Esophagus (tissue), 2 donors: ENCODE data around the gene RNF224. TPM values are rescaled to one million over a fixed set of nuclear protein-coding genes. Genes with fewer than 3 reads are reported as not detected.
"Not testable (repeated sequence)": the region's sequence is repeated elsewhere in the genome, so short reads cannot be mapped to it uniquely, and the experiment has no call there.

ENCODE experiments used
- H3K27ac ChIP-seq, 2 donors: one replicate each; pipeline ENCODE4 v1.5.1; 2013; ENCODE audit warnings: low read depth in 2 of 2, mild to moderate bottlenecking in 2 of 2, inconsistent platforms in 1 of 2, low read length in 1 of 2, moderate library complexity in 1 of 2
- H3K27me3 ChIP-seq, 2 donors: one replicate each; pipeline ENCODE4 v1.6.1; 2013; ENCODE audit warnings: low read length in 2 of 2, control low read depth in 1 of 2, mild to moderate bottlenecking in 1 of 2; ENCODE audit not compliant: insufficient read depth in 2 of 2, control insufficient read depth in 1 of 2
- H3K36me3 ChIP-seq, 2 donors: one replicate each; pipeline ENCODE4 v1.6.1; 2013; ENCODE audit warnings: low read length in 1 of 2; ENCODE audit not compliant: control insufficient read depth in 2 of 2, insufficient read depth in 2 of 2
- H3K4me1 ChIP-seq, 2 donors: one replicate each; pipeline ENCODE4 v1.6.1; 2013; ENCODE audit warnings: low read length in 1 of 2; ENCODE audit not compliant: control insufficient read depth in 2 of 2, insufficient read depth in 2 of 2
- H3K4me3 ChIP-seq, 2 donors: one replicate each; pipeline ENCODE4 v1.5.1; 2013; ENCODE audit warnings: low read length in 2 of 2, mild to moderate bottlenecking in 2 of 2, low read depth in 1 of 2, moderate library complexity in 1 of 2
- H3K9me3 ChIP-seq, 2 donors: one replicate each; pipeline ENCODE4 v1.6.1; 2013; ENCODE audit warnings: mild to moderate bottlenecking in 2 of 2, low read depth in 1 of 2, low read length in 1 of 2, moderate library complexity in 1 of 2; ENCODE audit not compliant: control insufficient read depth in 2 of 2, insufficient read depth in 1 of 2
- WGBS, 2 donors: extraction: QIAGEN DNeasy Blood & Tissue Kit; methylation state at CpG; one replicate each; pipeline ENCODE4 v1.1.7; 2013; 5-methylcytosine and 5-hydroxymethylcytosine counted together
- polyA plus RNA-seq, 2 donors: library from polyadenylated mRNA; stranded (reverse); fragments of 200-250 nt; gene quantifications; one replicate each; pipeline ENCODE4 v1.2.3, GENCODE V29; 2013
- donor health status: healthy with polysubstance abuse.
- donor health status: Bipolar disorder and iron deficiency.

The RNF224 gene
- polyA plus RNA-seq, 2 donors = 3.7 to 5.5 TPM

DNA sequence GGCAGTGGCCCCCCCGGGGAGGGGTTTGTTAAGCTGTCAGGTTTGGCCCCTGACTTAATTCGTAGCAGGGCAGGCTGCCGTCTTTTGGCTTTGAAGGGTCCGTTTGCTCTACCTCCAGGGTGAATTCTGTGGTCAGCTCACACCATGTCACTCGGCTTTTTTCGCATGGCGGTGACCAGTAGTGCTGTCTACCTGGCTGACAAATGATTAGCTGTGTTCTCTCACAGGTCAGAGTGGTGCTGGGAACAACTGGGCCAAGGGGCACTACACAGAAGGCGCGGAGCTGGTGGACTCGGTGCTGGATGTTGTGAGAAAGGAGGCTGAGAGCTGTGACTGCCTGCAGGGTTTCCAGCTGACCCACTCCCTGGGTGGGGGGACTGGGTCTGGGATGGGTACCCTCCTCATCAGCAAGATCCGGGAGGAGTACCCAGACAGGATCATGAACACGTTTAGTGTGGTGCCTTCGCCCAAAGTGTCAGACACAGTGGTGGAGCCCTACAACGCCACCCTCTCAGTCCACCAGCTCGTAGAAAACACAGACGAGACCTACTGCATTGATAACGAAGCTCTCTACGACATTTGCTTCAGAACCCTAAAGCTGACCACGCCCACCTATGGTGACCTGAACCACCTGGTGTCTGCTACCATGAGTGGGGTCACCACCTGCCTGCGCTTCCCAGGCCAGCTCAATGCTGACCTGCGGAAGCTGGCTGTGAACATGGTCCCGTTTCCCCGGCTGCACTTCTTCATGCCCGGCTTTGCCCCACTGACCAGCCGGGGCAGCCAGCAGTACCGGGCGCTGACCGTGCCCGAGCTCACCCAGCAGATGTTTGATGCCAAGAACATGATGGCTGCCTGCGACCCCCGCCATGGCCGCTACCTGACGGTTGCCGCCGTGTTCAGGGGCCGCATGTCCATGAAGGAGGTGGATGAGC is 15.2 kb downstream of the RNF224 start:
- H3K36me3 ChIP-seq = peaks cover 0 to 18% of the 10 kb centered on the region in 2 donors
- peaks cover 3 to 35% of the 10 kb centered on the region in 2 donors for H3K4me1 ChIP-seq
- 63 to 64% methylated on average over 36 of the region's 36 CpGs for WGBS, 2 donors
- peak overlapping the region; percentile 98 to 100 for H3K27ac ChIP-seq
- H3K9me3 ChIP-seq = no peaks in the 10 kb centered on the region
- H3K27me3 ChIP-seq = no peaks in the 10 kb centered on the region
- H3K4me3 ChIP-seq = peak overlapping the region; percentile 76 to 85

DNA sequence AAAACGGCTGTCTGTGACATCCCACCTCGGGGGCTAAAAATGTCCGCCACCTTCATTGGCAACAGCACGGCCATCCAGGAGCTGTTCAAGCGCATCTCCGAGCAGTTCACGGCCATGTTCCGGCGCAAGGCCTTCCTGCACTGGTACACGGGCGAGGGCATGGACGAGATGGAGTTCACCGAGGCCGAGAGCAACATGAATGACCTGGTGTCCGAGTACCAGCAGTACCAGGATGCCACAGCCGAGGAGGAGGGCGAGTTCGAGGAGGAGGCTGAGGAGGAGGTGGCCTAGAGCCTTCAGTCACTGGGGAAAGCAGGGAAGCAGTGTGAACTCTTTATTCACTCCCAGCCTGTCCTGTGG is 15.9 kb downstream of the RNF224 start:
- 85% methylated on average over 17 to 18 of the region's 18 CpGs for WGBS, 2 donors
- peaks cover 0 to 18% of the 10 kb centered on the region in 2 donors for H3K36me3 ChIP-seq
- not testable (repeated sequence) for H3K9me3 ChIP-seq, H3K4me3 ChIP-seq, H3K27ac ChIP-seq, H3K27me3 ChIP-seq
- H3K4me1 ChIP-seq = peaks cover 2 to 32% of the 10 kb centered on the region in 2 donors

DNA sequence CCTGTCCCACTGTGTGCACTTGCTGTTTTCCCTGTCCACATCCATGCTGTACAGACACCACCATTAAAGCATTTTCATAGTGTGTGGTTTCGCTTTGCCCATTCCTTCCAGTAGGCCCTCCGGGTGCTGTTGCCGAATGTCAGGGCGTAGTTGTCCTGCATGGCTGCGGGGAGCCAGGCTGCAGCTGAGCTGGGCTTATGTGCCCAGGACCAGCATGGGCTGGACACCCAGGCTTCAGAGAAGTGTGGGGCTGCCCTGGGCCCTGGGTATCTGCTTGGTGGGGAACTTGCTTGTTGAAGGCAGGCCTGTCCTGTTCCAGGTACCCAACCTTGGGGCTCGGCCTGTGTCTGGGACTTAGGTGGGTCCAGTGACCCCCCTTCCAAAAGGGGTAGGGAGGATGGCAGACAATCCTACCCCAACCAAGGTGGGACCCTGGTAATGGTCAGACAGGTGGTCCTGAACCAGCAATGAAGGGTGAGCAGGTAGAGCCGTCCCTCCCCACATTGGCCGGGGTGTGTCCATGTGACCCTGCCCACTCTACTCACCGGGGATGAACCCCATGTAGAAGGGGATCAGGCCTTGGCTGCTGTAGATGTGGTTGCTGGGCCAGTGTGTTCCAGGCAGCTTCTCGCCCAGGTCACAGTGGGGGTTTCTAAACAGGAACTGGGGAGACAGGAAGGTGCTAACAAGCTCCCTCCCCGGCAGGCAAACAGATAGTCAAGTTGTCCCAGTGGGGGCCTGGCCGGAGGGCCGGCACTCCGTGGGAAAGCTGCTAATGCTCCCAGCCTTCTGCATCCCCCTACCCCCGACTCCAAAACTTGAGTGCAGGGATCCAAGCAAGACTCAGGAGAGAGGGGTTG is 16.6 kb downstream of the RNF224 start:
- Histone ChIP-seq H3K36me3 (peaks cover 0 to 18% of the 10 kb centered on the region in 2 donors), H3K9me3 (no peaks in the 10 kb centered on the region), H3K27ac (peak overlapping the region in 1 of 2 donors; percentile 59), H3K27me3 (no peaks in the 10 kb centered on the region), H3K4me1 (peaks cover 0 to 30% of the 10 kb centered on the region in 2 donors), H3K4me3 (no peak overlapping the region)
- 53 to 62% methylated on average over 15 of the region's 15 CpGs for WGBS, 2 donors

DNA sequence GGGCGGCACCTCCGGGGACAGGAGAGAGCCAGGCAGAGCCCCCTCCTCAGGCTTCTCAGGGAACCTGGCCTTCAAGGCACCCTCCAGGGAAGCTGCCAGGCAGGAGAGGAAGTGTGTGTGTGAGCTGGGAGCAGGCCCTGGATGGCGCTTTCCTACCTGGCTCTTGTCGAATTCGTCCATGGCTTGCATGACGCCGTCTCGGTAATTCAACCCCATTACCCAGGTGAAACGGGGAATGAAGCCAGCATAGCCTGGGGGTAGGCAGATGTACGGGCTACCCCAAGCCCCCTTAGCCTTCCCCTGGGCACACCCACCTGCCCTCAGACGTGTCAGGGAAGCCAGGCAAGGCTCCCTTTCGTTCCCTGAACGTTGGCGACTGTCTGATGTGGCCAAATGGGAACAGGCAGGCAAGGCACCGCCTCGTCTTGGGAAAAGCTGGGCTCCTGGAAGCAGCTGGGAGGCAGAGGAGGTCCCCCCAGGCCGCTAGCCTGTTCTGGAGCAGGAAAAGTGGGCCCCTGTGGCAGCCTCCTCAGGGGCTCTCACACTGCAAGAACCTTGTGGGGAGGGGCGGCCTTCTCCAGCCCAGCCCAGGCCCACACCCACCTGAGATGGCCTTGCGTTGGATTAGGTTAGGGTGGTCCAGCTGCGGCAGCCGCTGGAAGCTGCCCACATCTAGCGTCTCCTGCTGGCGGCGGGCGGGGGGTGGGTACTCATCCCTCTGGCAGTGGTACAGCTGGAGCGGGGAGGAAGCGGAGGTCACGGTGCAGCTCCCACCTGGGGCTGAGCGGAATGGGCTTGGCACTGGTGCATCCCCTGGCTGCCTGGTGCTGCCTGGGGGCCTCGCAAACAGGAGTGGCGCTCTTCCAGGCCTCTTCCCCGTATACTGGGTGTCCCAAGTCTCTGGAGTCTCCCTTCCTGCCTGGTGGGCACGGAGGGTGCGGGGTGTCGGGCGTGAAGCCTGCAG is 17.5 kb downstream of the RNF224 start:
- WGBS, 2 donors = 44 to 61% methylated on average over 36 of the region's 36 CpGs
- H3K4me1 ChIP-seq = peaks cover 0 to 28% of the 10 kb centered on the region in 2 donors
- peaks cover 0 to 18% of the 10 kb centered on the region in 2 donors for H3K36me3 ChIP-seq
- no peak overlapping the region for H3K4me3 ChIP-seq
- peak overlapping the region in 1 of 2 donors; percentile 59 for H3K27ac ChIP-seq
- H3K9me3 ChIP-seq = no peaks in the 10 kb centered on the region
- H3K27me3 ChIP-seq = no peaks in the 10 kb centered on the region

DNA sequence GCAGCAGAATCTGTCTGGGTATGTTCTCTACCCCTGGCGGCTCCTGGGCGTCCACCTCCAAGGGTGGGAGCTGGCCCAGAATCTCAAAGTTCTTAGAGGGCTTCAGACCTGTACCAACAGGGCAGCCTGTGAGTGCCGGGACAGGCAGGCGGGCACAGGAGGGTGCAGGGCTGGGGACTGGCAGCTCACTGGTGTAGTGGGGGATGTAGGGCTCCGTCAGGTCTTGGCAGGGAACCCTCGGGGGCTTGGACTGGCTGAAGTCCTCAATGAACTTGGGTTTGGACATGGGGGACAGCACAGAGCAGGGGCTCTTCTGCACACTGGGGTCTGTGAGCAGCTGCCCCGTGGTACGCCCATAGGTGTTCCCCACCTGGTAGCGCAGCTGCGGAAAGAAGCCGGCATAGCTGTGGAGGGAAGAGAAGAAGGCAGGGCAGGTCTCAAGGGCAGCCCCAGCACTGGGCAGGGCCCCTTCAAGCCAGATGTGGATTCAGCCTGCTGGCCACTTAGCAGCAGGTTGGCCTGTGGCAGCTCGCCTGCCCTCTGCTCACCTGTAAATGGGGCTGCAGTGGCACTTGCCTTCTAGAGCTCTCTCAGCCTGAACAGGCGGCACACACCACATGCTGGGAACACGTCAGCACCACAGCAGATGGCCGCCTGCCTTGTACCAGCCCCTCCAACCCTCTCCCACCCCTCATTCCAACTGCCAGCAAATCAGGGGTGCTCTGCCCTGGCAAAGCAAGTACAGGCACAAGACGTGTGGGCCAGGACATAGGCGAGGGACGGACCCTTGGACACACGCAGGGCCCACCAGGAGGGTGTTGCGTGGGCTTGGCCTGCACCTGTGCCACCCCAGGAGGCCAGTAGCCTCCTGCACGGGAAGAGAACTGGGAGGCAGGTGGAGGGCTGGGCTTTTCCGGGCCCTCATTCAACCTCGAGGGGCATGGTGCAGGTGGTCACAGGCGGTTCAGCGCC is 18.4 kb downstream of the RNF224 start:
- Histone ChIP-seq H3K27me3 (no peaks in the 10 kb centered on the region), H3K4me1 (peaks cover under 1 to 28% of the 10 kb centered on the region in 2 donors), H3K36me3 (peaks cover 0 to 18% of the 10 kb centered on the region in 2 donors), H3K4me3 (no peak overlapping the region), H3K9me3 (no peaks in the 10 kb centered on the region), H3K27ac (no peak overlapping the region)
- 80 to 84% methylated on average over 25 of the region's 25 CpGs for WGBS, 2 donors

DNA sequence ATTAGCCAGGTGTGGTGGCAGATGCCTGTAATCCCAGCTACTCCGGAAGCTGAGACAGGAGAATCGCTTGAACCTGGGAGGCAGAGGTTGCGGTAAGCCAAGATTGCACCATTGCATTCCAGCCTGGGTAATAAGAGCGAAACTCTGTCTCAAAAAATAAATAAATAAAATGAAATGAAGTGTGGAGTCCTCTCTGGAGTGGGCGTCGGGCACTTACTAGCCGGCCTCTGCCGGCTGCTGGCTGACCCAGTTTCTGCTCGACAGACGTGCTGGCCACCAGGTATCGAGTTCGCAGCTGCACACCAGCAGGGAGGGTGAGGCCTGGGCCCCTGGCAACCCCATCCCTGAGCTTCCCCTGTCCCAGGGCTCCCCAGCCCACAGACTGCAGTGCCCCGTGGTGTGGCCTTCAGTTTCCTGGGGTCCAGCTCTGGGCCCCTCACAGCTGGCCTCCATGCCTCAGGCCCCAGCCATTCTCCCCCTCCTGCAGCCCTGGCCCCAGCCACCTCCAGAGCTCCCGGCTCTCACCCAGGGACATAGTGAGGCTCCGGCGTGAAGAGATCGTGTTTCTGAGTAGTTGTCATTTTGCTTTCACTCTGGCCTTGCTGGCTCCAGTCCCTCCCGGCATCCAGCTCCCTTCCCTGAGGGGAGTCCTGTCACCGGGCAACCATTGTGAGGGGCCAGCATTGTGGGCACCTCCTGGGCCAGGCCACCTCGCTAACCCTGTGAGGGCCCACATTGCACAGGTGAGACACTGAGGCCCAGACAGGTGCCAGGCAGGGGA is 20.0 kb downstream of the RNF224 start:
- Histone ChIP-seq H3K4me1 (peaks cover 2 to 27% of the 10 kb centered on the region in 2 donors), H3K27ac (no peak overlapping the region), H3K9me3 (no peaks in the 10 kb centered on the region), H3K4me3 (no peak overlapping the region), H3K27me3 (no peaks in the 10 kb centered on the region), H3K36me3 (peaks cover 0 to 17% of the 10 kb centered on the region in 2 donors)
- WGBS, 2 donors = 76 to 86% methylated on average over 20 of the region's 20 CpGs

DNA sequence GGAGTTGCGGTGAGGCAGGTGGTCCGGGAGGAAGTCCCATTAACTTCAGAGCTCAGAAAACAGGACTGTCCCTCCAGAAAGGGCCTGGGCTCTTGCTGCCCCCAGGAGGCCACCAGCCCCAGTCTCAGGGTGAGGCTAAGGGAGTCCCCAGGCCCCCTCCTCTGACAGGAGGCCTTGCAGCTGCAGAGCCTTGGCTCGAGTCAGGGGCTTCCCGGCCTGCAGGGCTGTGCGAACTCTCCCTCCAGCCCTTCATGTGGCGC is 20.5 kb downstream of the RNF224 start:
- 76 to 95% methylated on average over 6 of the region's 6 CpGs for WGBS, 2 donors
- Histone ChIP-seq H3K4me3 (no peak overlapping the region), H3K36me3 (peaks cover 0 to 12% of the 10 kb centered on the region in 2 donors)

More for the DNA sequence above, 20.5 kb downstream of the RNF224 start:
- H3K27ac ChIP-seq = no peak overlapping the region
- H3K9me3 ChIP-seq = no peaks in the 10 kb centered on the region
- no peaks in the 10 kb centered on the region for H3K27me3 ChIP-seq
- peaks cover 2 to 21% of the 10 kb centered on the region in 2 donors for H3K4me1 ChIP-seq
